MM.1S (cell line): ENCODE data around the gene SAMHD1.

Source experiments
- DNase-seq: peaks from one replicate; pipeline ENCODE4 v3.0.0-alpha.2; 2015
- H2AFZ ChIP-seq: fragments of 300-600 bp; sonication (generic); 2 replicates; pipeline ENCODE4 v1.6.0; 2016; ENCODE audit warnings: antibody characterized with exemption, low read length
- H3F3A ChIP-seq: fragments of 300-600 bp; sonication (generic); 2 replicates; pipeline ENCODE4 v1.6.1; 2016; ENCODE audit warnings: mild to moderate bottlenecking, antibody characterized with exemption, low read length, moderate library complexity, mixed read lengths; ENCODE audit not compliant: insufficient read depth
- H3K27ac ChIP-seq: fragments of 300-600 bp; sonication (generic); 2 replicates; pipeline ENCODE4 v1.5.1; 2016; ENCODE audit warnings: mild to moderate bottlenecking, low read length
- H3K27me3 ChIP-seq: fragments of 300-600 bp; sonication (generic); replicated peaks from 2 replicates; pipeline ENCODE4 v1.6.0; 2016; ENCODE audit warnings: low read length; ENCODE audit not compliant: insufficient read depth
- H3K36me3 ChIP-seq: fragments of 300-600 bp; sonication (generic); replicated peaks from 2 replicates; pipeline ENCODE4 v1.6.1; 2016; ENCODE audit warnings: mild to moderate bottlenecking, low read length, mixed read lengths; ENCODE audit not compliant: insufficient read depth
- H3K4me1 ChIP-seq: fragments of 300-600 bp; sonication (generic); 2 replicates; pipeline ENCODE4 v1.6.1; 2016; ENCODE audit warnings: low read length, mixed read lengths
- H3K4me2 ChIP-seq: fragments of 300-600 bp; sonication (generic); 2 replicates; pipeline ENCODE4 v1.6.0; 2016; ENCODE audit warnings: low read depth, low read length
- H3K4me3 ChIP-seq: fragments of 300-600 bp; sonication (generic); 2 replicates; pipeline ENCODE4 v1.5.1; 2016; ENCODE audit warnings: low read length, mixed read lengths
- H3K79me2 ChIP-seq: fragments of 300-600 bp; sonication (generic); 2 replicates; pipeline ENCODE4 v1.6.1; 2016; ENCODE audit warnings: mixed run types, low read length, mixed read lengths
- H3K9ac ChIP-seq: fragments of 300-600 bp; sonication (generic); 2 replicates; pipeline ENCODE4 v1.6.1; 2016; ENCODE audit warnings: low read length, mixed read lengths
- H3K9me2 ChIP-seq: fragments of 300-600 bp; sonication (generic); replicated peaks from 2 replicates; pipeline ENCODE4 v1.6.1; 2016; ENCODE audit warnings: mild to moderate bottlenecking, low read length, mixed read lengths; ENCODE audit not compliant: insufficient read depth
- H3K9me3 ChIP-seq: fragments of 300-600 bp; sonication (generic); replicated peaks from 2 replicates; pipeline ENCODE4 v1.6.1; 2016; ENCODE audit warnings: mild to moderate bottlenecking, low read length, mixed read lengths; ENCODE audit not compliant: insufficient read depth
- H4K20me1 ChIP-seq: fragments of 300-600 bp; sonication (generic); 2 replicates; pipeline ENCODE4 v1.6.1; 2016; ENCODE audit warnings: mild to moderate bottlenecking, low read length, moderate library complexity, mixed read lengths; ENCODE audit not compliant: insufficient read depth
- CTCF ChIP-seq: fragments of 300-600 bp; sonication (generic); IDR thresholded peaks from 2 replicates; pipeline ENCODE4 v1.5.1; 2016; ENCODE audit warnings: antibody characterized with exemption, low read length, mixed read lengths
- EZH2 ChIP-seq: fragments of 300-600 bp; sonication (generic); optimal IDR thresholded peaks from 2 replicates; pipeline ENCODE3; 2017; ENCODE audit warnings: low read depth, mild to moderate bottlenecking, antibody characterized with exemption, low read length, mixed read lengths
- EZH2phosphoT487 ChIP-seq: fragments of 300-600 bp; sonication (generic); IDR thresholded peaks from 2 replicates; pipeline ENCODE4 v1.6.1; 2018; ENCODE audit warnings: antibody characterized with exemption, low read length

The SAMHD1 gene

GRCh38 chr20:36992802-36993334, 41.4 kb upstream of the SAMHD1 start:
- TF ChIP-seq CTCF: no peak
- TF ChIP-seq EZH2: no peak
- TF ChIP-seq EZH2phosphoT487: no peak
- no peaks in the 10 kb centered on the region for H3K9me2 ChIP-seq
- H3K9ac ChIP-seq: no peak overlapping the region
- no peak for DNase-seq
- H3K4me2 ChIP-seq: no peak overlapping the region
- no peaks in the 10 kb centered on the region for H3F3A ChIP-seq
- no peaks in the 10 kb centered on the region for H3K27me3 ChIP-seq
- no peaks in the 10 kb centered on the region for H3K4me1 ChIP-seq
- H3K36me3 ChIP-seq: peaks cover 11% of the 10 kb centered on the region
- no peaks in the 10 kb centered on the region for H3K79me2 ChIP-seq
- H3K27ac ChIP-seq: no peak overlapping the region
- H3K9me3 ChIP-seq: no peaks in the 10 kb centered on the region
- H4K20me1 ChIP-seq: no peaks in the 10 kb centered on the region
- no peak overlapping the region for H2AFZ ChIP-seq
- no peak overlapping the region for H3K4me3 ChIP-seq

DNA sequence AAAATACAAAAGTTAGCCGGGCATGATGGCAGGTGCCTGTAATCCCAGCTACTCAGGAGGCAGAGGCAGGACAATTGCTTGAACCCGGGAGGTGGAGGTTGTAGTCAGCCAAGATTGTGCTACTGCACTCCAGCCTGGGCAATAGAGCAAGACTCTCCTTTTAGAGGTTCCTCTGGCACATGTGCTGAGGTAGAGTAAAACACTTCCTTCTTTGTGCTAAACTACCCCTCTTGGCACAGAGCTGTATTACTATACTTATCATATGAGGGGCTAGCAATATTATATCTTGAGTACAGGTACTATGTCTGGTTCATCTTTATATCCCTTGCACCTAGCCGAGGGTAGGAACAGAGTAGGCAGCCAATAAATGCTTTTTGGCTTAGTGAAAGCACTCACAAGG, 40.2 kb upstream of the SAMHD1 start:
- DNase-seq: no peak
- no peaks in the 10 kb centered on the region for H3K4me1 ChIP-seq
- no peak overlapping the region for H3K4me3 ChIP-seq
- peaks cover 5% of the 10 kb centered on the region for H3K36me3 ChIP-seq
- no peaks in the 10 kb centered on the region for H4K20me1 ChIP-seq
- H3K27ac ChIP-seq: no peak overlapping the region
- no peak overlapping the region for H2AFZ ChIP-seq
- H3K79me2 ChIP-seq: no peaks in the 10 kb centered on the region
- TF ChIP-seq EZH2phosphoT487 (no peak), EZH2 (no peak), CTCF (no peak)
- no peaks in the 10 kb centered on the region for H3K9me2 ChIP-seq
- H3K9ac ChIP-seq: no peak overlapping the region
- no peaks in the 10 kb centered on the region for H3F3A ChIP-seq
- H3K27me3 ChIP-seq: no peaks in the 10 kb centered on the region
- no peaks in the 10 kb centered on the region for H3K9me3 ChIP-seq
- H3K4me2 ChIP-seq: no peak overlapping the region

DNA sequence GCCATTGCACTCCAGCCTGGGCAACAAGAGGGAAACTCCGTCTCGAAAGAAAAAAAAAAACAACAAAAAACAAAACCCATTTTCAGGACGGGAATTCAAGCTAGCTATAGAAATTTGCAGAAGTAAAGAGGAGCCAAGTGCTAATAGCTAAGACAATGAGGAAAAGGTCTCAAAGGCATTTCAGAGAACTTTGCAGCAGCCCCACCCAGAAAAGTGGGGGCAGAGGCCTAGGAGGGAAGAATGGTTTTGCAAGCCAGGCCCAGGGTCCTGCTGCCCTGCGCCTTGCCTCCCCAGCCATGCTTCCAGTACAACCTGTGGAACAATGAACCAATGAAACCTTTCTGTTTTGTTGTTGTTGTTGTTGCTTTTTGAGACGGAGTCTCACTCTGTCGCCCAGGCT, 38.3 kb upstream of the SAMHD1 start:
- Histone ChIP-seq H3K4me3 (no peak overlapping the region), H2AFZ (no peak overlapping the region), H3K79me2 (no peaks in the 10 kb centered on the region), H3K9me3 (no peaks in the 10 kb centered on the region), H3K27ac (no peak overlapping the region), H3K9me2 (no peaks in the 10 kb centered on the region), H3K36me3 (no peaks in the 10 kb centered on the region), H3F3A (no peaks in the 10 kb centered on the region), H3K9ac (no peak overlapping the region), H3K27me3 (no peaks in the 10 kb centered on the region), H3K4me2 (no peak overlapping the region), H4K20me1 (no peaks in the 10 kb centered on the region), H3K4me1 (no peaks in the 10 kb centered on the region)
- no peak for DNase-seq
- TF ChIP-seq CTCF (no peak), EZH2phosphoT487 (no peak), EZH2 (no peak)
